Fibroblast of peridontal ligament (primary cell): Measurements from ENCODE around the gene GATAD2A.
A peak's percentile ranks its signal among the peaks of the same experiment; 100 is the strongest.
"Not testable (repeated sequence)": the region's sequence is repeated elsewhere in the genome, so short reads cannot be mapped to it uniquely, and the experiment has no call there.

Source experiments
- DNase-seq: peaks from one replicate; pipeline ENCODE4 v3.0.0-alpha.2; 2010; ENCODE audit errors: extremely low read depth

GATAD2A gene

DNA sequence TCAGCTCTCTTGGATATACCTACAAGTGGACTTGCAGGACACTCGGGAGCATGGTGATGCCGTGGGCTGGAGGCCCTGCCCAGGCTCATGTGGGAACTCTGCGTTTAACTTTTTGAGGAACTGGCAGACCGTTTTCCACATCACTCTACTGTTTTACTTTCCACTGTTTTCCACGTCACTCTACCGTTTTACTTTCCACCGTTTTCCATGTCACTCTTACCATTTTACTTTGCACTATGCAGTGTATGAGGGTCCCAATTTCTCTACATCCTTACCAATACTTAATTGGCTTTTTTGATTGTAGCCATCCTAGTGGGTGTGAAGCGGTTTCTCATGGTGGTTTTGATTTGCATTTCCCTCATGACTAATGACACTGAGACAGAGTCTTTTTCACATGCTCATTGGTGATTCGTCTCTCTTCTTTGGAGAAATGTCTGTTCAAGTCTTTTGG, 40.5 kb downstream of the GATAD2A start:
- no peak for DNase-seq

DNA sequence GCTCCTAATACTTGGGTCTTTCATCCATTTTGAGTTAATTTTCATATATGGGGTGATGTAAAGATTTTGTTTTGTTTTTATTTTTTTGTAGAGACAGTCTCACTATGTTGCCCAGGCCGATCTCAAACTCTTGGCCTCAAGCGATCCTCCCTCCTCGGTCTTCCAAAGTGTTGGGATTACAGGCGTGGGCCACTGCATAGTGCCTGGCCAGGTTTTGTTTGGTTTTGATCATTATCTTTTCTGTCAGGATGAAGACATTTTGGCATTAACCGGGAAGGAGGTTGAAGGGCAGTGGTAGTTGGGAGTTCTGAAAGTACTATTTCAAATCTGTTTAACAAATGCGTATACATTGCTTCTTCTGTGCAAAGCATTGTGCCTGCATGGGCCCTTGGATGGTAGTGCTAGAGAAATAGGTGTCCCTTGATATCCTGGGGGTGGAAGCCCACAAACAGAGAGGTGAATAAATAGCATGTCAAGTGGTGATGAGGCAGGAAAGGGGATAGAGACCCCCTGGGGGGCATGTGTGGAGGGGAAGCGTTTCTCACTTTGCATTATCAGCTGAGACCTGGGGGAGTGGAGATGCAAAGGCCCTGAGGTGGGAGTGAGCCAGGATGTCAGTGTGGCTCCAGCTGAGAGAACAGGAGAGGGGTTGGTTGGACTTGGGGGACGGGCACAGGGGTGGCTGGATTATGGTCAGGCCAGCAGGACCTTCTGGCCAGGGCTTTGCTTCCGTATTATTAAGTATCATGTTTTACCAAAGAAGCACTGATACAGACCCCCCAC, 41.4 kb downstream of the GATAD2A start:
- DNase-seq, result no peak

DNA sequence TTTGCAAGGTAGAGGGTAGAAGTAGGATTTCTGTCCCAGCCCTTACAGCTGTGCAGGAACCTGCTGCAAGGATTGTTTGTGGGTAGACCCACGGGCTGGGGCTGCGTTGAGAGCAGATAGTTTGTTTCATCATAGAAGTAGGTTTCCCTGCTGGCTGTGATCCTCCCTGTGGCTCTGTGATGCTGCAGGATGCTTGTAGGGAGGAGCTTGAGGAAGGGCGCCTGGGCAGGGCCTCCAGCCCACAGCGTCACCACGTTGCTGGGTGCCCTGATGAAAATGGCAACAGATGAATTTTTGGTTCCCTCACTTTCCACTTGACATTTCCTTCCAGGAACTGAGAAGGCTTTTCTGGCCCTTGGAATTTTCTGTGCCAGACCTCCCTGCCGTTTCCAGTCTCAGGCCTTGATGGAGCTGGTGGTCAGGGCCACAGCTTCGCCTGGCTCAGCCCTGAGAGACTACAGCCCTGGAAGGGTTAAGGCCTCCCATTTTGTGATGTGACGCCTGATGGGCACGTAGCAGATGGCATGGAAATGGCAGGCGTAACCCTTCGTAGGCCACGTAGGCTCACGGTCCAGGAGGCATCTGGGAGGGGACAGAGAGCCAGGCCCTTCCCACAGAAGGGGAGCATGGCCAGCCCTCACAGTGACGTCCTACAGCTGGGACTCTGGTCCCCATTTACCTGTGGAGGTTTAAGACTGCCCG, 42.2 kb downstream of the GATAD2A start:
- DNase-seq, result no peak

DNA sequence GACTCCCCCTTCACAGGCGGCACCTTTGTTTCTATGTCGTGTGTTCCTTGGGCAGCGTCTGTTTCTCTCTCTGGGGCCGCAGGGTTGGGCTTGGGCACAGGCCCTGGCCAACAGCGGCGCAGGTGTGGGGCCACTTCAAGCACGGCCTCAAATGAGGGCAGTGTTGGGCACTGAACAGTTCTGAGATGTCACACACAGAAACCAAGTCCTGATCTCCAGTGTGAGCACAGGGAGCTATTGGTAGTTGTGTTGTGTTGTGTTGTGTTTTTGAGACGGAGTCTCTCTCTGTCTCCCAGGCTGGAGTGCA, 42.7 kb downstream of the GATAD2A start:
- DNase-seq, result no peak

DNA sequence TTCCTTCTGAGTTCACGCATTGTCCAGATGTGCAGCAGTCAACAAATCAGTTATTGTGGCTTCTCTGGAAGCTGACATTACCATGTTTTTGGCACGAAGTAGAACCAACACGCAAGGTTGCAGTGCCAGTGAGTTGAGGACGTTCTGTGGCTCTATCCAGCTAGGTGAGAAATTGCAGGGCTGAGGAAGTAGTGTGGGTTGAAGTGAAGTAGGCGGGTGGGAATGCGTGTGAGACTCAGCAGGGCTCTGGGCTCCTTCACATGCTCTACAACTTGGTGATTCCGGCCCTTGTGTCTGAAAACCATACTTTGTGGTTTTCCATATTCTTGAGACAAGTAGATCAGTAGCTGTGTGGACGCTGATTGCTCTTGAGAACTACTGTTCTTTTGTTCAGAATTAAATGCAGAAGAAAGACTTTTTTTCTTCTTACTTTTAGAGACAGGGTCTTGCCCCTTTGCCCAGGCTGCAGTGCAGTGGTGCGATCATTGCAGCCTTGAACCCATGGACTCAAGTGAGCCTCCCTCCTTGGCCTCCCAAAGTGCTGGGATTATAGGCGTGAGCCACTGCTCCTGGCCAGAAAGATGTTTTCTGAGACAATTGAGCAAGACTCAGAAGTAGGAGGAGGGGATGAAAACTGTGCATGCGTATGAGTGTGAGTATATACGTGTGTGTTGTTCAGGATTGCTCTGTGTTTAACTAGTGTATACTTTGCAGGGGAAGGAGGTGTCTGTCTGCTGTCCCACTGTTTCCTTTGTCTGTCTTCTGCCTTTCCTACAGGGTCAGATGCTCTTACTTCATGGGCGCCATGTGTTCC, 46.2 kb downstream of the GATAD2A start:
- DNase-seq, result no peak

DNA sequence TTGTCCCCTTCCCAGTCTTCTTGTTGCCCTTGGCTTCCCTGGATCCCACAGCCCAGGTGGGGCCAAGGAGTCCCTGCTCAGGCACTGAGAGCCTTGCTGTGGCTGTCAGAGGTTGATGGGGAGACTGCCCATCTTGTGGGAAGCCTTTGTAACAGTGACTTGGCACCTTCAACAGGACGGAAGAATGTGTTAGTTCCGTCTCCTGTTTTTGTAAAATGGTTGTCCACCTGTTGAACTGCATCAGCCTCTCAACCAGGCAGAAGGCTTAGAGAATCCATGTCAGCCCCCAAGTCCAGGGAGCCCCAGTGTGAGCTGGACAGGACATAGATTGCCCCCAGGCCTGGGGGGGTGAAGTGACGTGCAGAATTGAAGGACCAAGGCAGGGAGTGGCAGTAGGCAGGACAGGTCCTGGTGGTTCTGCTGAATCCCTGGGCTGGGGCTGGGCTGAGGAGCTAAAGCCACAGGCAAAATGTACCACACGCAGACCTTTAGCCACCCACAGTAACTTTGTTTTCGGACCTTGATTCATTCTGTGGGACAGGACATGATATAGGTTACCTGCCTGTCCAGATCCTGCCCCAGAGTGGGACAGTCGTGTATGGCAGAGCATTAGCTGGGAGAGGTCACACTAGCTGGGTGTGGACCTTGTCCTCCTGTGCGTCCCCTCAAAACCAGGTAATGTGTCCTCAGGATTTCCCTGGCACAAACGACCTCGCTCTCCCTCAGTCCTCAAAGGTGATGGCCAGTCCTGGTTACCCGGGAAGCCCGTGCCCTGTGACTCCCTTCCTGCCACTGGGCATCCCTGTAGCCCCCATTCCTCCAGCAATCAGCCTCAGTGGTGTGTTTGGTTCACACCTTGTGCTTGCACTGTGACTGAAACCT, 47.0 kb downstream of the GATAD2A start:
- DNase-seq, result no peak

DNA sequence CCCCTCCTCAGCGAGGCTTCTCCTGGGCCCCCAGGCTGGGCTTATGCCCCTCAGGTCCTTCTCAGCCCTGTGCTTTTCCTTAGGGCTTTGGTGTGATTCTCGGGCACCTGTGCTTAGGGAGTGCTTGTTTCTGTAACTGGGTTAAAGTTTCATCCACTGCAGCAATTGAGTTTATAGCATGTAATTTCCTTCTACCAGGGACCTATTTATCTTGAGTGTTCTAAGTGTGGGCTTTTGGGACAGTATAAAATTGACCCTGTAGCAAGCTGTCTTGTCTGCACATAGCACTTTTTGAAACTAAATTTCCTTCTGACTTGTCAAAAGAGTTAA, 47.6 kb downstream of the GATAD2A start:
- no peak for DNase-seq

DNA sequence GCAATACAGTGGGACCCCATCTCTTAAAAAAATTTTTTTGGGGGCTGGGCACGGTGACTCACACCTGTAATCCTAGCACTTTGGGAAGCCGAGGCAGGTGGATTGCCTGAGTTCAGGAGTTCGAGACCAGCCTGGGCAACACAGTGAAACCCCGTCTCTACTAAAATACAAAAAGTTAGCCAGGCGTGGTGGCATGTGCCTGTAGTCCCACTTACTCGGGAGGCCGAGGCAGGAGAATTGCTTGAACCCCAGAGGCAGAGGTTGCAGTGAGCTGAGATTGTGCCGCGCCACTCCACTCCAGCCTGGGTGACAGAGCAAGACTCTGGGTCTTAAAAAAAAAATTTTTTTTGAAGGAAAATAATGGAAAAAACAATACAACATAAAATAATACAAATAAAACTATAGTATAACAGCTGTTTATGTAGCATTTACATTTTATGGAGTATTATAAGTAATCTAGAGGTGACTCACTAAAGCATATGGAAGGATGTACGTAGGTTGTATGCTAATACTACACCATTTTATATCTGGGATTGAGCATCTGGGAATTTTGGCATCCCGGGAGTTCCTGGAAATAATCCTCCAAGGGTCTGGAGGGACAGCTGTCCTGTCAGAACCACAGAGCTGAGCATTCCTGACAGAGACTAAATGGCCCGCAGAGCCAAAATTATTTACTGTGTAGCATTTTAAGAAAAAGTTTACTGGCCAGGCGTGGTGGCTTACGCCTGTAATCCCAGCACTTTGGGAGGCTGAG, 49.9 kb downstream of the GATAD2A start:
- not testable (repeated sequence) for DNase-seq

DNA sequence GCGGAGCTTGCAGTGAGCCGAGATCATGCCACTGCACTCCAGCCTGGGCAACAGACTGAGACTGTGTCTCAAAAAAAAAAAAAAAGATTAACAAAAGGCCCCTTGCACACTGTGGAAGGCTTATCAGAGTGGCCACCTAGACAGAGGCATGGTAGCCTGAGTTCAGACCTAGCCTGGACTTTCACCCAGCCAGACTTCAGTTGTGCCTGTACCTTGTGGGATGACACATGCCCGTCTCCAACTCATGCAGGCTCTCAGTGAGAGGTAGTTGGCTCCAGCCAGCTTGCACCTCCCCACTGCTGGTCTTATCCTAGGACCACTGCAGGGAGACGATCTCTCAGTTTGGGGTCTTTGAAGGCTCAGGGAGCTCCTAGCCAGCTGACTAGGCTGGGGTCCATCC, 52.2 kb downstream of the GATAD2A start:
- no peak for DNase-seq

DNA sequence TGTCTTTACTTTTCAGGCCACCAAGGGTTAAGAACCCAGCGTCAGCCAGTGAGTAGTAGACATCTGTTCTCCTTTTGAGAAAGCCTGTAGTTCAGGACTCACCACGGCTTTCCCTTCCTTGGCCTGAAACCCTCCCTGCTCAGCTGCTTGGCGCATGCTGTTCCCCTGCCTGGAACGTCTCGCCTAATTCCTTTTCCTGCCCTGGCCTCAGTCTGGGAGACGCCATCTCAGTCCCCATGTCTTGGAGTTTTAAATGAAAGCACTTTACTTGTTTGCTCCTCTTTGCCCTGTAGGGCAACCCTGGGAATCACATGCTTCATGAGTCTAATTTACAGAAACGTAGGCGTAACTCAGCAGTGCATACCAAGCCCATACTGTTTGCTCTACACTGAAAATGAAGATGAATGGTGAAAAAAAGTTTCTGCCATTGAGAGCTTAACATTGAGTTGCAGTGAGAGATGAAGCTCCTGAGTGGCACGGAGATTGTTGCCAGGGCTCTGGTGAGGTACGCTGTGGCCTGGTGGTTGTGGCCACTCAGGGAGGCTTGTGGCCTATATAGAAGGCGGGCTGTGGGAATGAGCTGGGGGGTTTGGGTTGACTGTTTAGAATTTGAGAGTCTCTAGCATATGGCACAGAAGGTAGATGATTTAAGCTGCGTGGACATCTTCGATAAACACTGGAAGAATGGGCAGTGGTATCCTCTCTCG, 52.8 kb downstream of the GATAD2A start:
- no peak for DNase-seq

DNA sequence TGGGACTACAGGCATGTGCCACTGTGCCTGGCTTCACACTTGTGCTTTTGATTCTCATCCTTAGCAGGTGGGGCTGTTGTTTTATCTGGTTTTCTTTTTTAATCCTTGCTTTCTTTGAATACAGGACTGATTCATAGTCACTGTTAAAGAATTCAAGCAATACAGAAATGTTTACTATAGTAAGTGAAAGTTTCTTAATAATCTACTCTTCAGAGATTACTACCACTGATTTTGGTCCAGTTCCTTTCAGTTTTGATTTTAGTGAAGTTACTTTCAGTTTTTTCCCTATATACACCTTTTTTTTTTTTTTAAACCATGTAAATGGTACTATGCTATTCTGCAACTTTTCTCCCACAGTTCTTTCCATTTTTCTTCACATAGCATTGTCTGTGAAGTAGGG, 53.6 kb downstream of the GATAD2A start:
- DNase-seq, result peak; percentile 80

DNA sequence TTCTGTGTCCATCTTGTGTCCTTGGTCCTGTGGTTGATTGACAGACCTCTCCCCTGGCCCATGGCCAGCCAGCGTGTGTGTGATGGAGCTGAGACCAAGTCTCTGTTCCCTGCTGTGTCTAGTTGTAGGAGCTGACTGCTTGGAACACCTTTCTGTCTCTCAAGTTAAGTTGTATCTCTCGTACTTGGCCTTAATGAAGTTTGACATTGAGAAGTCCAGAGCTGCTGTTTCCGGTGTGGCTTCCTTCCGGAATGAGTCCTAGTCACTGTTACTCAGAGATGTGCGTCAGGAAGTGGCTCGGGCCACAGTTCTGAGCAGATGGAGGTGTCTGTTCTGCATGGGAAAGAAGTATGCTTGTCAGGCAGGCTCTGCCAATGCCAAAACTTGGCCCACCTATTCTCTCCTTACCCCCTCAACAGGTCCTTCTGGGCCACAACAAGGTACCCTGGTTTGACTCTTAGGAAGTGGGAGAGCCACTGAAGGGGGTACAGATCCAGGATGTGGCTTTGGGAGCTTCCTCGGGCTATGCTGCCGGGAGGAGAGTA, 54.3 kb downstream of the GATAD2A start:
- peak; percentile 45 for DNase-seq

DNA sequence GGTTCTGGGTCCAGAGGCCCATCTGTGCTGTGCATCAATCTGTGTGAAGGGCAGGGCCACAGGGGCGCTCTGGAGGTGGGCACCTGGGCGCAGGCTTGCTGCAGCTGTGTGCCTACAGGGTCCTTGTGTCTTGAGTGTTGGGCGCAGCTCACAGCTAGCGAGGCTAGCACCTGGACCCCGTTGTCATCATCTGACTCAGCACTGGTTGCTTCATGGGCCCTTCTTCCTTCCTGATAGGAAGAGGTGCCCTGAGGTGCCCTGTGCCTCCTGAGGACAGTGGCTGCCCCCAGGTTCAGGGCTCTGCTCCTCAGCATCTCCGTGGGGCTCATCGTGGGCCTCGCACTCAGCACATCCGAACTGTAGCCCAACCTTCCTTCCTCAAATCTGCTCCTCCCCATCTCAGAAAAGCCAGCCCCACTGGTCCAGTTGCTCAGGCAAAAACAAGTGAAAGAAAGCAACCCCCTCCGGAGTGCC, 54.8 kb downstream of the GATAD2A start:
- DNase-seq, result no peak

DNA sequence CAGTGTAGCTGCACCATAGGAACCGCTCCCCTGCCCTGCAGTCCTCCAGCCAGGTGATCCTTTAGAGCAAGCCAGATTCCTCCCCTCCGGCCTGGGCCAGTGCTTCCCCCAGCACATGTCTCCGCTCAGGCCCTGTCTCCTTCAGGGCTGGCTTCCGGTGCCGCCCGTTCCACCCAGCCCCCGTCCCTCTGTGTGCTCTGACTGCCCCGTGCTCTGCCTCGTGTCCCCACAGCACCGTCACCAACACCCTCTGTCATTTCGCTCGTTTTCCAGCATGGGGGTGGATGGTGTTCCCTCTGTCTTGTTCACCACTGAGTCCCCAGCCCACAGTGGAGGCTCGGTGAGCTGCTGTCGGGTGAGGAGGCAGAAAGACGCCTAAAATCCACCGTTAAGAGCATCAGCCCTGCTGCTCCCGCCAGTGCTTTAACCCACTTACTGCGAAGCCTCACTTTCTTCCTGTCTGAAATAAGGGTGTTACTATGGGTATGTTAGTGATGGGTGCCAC, 55.3 kb downstream of the GATAD2A start:
- peak; percentile 13 for DNase-seq

DNA sequence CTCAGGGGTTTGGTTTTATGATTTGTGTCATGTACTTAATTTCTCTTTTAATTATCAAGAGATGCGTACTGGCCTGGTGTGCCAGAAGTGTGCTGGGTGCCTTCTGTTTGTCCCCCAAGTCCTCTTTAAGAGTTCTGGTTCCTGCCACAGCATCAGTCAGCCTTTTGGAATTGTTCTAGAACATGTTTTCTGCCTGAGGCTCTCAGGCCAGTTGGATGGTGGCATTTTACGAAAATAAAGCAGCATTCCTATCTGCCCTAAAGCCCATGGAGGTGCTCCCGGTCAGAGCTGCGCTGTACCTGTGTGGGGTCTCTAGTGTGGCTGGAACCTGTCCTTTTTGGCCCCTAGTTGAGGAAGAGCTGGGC, 55.8 kb downstream of the GATAD2A start:
- no peak for DNase-seq

DNA sequence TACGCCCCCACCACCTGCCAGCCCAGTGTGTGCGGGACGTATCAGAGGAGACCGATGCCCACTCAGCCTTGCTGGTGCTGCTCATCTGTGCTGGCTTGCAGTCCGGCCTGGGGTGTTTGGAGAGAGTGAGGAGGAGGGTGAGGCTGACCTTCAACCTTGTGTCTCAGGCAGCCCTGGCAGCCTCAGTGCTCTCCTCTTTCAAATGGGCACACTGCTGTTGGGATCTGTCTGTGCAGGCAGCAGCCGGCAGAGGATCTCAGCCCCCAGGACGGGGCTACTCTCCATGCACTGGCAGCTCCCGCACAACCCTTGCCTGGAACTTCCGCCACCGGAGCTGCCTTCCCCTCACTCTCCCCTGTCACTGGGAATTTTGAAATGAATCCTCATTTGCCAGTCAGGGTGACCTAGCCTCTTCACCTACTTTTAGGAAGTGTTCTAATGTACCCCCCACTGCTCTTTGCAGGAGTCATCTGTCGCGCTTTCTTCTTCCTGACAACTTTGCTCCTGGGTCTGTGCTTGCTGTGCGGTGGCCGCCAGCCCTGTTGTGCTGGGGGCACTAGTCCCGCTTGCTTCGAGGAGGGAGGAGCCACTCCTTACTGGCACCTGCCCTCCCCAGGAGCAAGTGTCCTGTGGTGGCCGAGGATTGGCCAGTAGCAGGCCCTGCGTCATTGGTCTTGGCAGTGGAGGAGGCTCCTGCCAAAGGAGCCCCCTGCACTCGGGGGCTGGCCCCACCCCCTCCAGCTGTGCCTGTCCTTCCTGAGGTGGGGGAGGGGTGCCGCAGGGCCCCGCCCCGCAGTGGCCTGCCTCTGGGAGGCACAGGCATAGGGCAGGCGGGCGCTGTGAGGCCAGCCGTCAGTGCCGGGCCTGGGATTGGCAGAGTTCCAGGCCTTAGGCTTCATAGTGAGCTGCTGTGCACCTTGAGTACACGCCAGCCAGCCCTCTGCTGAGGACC, 56.5 kb downstream of the GATAD2A start:
- DNase-seq, result no peak

DNA sequence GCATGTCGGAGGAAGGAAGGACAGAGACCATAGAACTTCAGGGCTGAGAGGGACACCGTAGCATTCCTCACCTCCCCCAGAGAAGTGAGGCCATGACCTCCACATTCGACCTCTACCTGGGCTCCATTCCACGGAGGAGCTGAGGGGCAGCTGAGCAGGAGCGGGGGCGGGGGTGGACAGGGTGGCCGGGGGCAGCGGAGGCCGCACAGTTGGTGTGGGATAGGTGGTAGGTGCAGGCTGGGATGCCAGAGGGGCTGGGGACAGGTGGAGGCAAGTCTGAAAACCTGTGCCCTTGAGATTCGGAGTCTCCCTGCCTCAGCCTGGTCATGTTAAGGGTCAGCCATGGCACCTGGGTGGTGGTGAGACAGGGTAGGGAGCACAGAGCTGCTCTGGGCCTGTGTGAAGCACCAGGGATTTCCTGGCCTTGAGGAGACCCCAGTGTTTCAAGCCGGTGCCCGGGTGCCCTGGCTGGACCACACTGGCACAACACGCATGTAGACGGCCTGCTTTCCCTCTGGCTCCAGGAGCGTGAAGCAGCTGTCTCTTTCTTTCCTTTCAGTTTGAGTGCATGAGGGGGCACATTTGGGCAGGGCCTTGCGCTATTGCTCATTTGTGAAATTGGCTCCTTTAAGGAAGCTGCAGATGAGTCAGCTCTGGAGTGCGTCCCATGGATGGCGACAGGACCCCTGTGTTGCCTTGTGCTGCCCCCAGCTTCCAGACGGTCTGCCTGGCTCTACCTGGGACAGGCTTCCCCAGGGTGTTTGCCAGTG, 58.1 kb downstream of the GATAD2A start:
- peak; percentile 83 for DNase-seq
